ENCODE data around the gene PDCD5. TPM values are rescaled to one million over a fixed set of nuclear protein-coding genes. Genes with fewer than 3 reads are reported as not detected.

Gene PDCD5, protein sequence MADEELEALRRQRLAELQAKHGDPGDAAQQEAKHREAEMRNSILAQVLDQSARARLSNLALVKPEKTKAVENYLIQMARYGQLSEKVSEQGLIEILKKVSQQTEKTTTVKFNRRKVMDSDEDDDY
- total RNA-seq, result 96.3 and 112 TPM in 2 replicates

DNA sequence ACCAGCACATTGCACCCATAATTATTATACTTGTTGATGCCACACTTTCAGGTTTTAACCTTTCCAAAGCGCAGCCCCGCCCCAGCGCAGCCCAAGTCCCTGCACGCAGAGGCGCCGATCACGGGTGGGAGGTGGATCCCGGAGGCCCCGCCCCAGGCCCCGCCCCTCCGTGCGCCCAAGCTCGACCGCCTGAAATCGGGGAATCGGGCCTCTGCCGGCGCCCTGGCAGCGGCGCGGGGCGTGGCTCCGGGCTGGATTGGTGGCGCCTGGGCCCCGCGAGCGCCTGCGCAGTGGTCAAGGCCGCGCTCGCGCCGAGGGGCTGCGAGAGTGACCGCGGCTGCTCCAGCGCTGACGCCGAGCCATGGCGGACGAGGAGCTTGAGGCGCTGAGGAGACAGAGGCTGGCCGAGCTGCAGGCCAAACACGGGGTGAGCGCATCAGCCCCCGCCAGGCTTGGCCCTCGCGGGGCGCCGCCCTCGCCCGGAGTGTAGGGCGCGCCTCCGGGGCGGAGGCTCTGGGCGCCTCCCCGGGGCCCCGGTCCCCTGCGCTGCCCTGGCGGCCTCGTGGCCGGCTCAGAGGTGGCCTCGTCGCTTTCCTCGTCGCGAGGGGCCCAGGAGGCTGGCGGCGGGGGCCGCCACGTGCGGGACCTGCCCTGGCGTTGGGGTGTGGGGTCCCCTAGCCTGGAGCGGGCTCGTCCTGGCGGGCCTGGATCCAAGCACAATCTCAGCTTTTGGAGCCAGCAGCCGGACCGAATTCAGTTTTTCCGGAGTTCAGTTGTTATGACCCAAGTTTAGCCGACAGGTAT, at the start of gene PDCD5:
TSS of gene PDCD5 (plus strand) at position 290 of the 804 bp plus-strand sequence. CDS start at position 362, 72 bp downstream.

Other genes with a start within 250 kb of the PDCD5 start
- 6.8 and 8.0 TPM in 2 replicates for gene ZNF507, start 235.6 kb upstream of the PDCD5 start, total RNA-seq
- 15.8 and 17.7 TPM in 2 replicates for gene DPY19L3, start 175.4 kb upstream of the PDCD5 start, total RNA-seq
- gene ANKRD27, start 94.0 kb downstream of the PDCD5 start, total RNA-seq, result 19.9 and 24.6 TPM in 2 replicates
- 0.32 and 0.34 TPM in 2 replicates for gene RGS9BP, start 94.7 kb downstream of the PDCD5 start, total RNA-seq
- gene NUDT19, start 110.6 kb downstream of the PDCD5 start, total RNA-seq, result 2.0 and 3.6 TPM in 2 replicates
- gene TDRD12, start 138.6 kb downstream of the PDCD5 start, total RNA-seq, result 0.17 and 0.32 TPM in 2 replicates